Measurements from ENCODE around the gene SPPL2B.
A peak's percentile ranks its signal among the peaks of the same experiment; 100 is the strongest.

The SPPL2B gene

DNA sequence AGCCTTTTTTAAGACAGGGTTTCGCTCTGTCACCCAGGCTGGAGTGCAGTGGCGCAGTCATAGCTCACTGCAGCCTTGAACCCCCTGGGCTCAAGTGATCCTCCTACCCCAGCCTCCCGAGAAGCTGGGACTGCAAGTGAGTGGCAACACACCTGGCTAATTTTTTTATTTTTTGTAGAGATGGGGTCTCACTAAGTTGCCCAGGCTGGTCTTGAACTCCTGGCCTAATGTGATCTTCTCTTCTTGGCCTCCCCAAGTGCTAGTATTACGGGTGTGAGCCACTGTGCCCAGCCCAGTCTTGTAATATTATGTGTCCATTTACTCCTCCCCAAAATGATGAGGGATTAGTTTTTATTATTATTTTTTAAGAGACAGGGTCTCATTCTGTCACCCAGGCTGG lies 17.4 kb upstream of the SPPL2B start:
- H3K27me3 Mint-ChIP-seq, result peaks cover 31% of the 10 kb centered on the region
- no peak overlapping the region for H3K4me3 Mint-ChIP-seq

GRCh38 chr19:2312820-2313501 lies 15.5 kb upstream of the SPPL2B start:
- Mint-ChIP-seq H3K27me3 (peaks cover 28% of the 10 kb centered on the region), H3K4me3 (no peak overlapping the region), H3K9me3 (peaks cover 8% of the 10 kb centered on the region), H3K27ac (no peak overlapping the region), H3K4me1 (peaks cover 3% of the 10 kb centered on the region), H3K36me3 (peaks cover 7% of the 10 kb centered on the region)

More for the DNA sequence above, 17.4 kb upstream of the SPPL2B start:
- Mint-ChIP-seq H3K9me3 (peaks cover 8% of the 10 kb centered on the region), H3K36me3 (peaks cover 7% of the 10 kb centered on the region), H3K4me1 (peaks cover 3% of the 10 kb centered on the region), H3K27ac (no peak overlapping the region)

GRCh38 chr19:2315121-2315817 lies 13.2 kb upstream of the SPPL2B start:
- Mint-ChIP-seq H3K27ac (no peak overlapping the region), H3K36me3 (peaks cover 7% of the 10 kb centered on the region), H3K9me3 (peaks cover 8% of the 10 kb centered on the region), H3K4me3 (no peak overlapping the region), H3K27me3 (peaks cover 17% of the 10 kb centered on the region), H3K4me1 (no peaks in the 10 kb centered on the region)

- Mint-ChIP-seq H3K27ac (no peak overlapping the region), H3K9me3 (peaks cover 8% of the 10 kb centered on the region), H3K4me1 (no peaks in the 10 kb centered on the region), H3K4me3 (no peak overlapping the region), H3K27me3 (peaks cover 17% of the 10 kb centered on the region), H3K36me3 (peaks cover 7% of the 10 kb centered on the region)
Measured at GRCh38 chr19:2315818-2316353, 12.6 kb upstream of the SPPL2B start.

DNA sequence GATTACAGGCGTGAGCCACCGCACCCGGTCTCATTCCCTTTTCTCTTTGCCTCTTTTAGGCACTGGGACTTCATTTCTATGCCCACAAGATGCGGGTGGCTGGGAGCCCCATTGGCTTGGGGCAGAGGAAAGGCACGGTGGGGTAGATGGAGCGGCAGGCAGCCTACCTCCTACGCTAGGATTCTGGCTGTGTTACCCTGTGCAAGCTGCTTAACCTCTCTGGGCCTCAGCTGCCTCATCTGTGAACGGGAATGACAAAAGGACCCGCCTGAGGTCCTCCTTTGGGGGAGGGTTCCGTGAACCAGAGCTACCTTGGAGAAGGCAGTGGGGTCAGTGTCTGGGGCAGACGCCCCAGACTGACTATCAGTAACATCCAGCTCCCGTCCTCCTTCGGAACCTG lies 11.2 kb upstream of the SPPL2B start:
- Mint-ChIP-seq H3K4me3 (no peak overlapping the region), H3K27me3 (peaks cover 17% of the 10 kb centered on the region), H3K4me1 (no peaks in the 10 kb centered on the region), H3K9me3 (peaks cover 8% of the 10 kb centered on the region), H3K27ac (no peak overlapping the region), H3K36me3 (peaks cover 7% of the 10 kb centered on the region)

DNA sequence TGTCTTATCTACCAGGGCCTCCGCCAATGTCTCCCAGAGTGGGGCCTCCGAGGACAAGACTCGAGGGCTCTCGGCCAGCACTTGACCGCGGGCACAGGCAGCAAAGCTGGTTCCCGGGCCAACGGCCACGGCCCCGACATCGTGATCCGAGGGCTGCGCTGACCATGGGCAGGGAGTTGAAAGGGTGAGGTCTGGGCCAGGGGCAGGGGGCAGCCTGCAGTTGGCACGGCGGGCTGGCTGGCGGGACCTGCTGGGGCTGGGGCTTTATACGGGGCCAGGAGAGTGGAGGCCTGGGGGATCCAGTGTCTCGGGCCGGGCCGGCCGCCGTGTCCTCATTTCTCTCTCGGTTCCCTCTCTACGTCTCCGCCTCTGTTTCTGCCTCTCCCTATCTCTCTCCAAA lies 10.7 kb upstream of the SPPL2B start:
- Mint-ChIP-seq H3K27me3 (peaks cover 17% of the 10 kb centered on the region), H3K36me3 (peaks cover 7% of the 10 kb centered on the region), H3K4me1 (no peaks in the 10 kb centered on the region), H3K4me3 (no peak overlapping the region), H3K9me3 (peaks cover 8% of the 10 kb centered on the region), H3K27ac (no peak overlapping the region)

DNA sequence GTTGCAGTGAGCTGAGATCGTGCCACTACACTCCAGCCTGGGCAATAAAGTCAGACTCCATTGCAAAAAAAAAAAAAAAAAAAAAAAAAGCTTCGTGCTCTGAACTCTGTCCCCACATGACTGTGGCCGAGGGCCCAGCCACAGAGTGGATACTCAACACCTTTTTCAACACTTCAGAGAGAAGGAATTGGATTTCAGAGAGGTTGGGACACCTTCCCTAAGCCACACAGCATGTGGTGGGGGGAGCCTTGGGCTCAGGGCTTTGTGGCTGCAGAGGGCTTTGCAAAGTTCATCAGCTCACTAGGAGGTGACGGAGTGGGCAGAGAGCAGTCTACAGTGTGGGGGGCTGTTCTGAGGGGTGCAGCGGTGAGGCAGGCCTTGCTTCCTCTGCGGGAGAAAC lies 9.6 kb upstream of the SPPL2B start:
- Mint-ChIP-seq H3K27ac (no peak overlapping the region), H3K9me3 (peaks cover 8% of the 10 kb centered on the region), H3K4me3 (no peak overlapping the region), H3K36me3 (peaks cover 7% of the 10 kb centered on the region), H3K4me1 (no peaks in the 10 kb centered on the region), H3K27me3 (peaks cover 8% of the 10 kb centered on the region)

GRCh38 chr19:2319551-2319950 lies 8.9 kb upstream of the SPPL2B start:
- no peak overlapping the region for H3K4me3 Mint-ChIP-seq
- no peak overlapping the region for H3K27ac Mint-ChIP-seq
- H3K27me3 Mint-ChIP-seq, result peaks cover 7% of the 10 kb centered on the region

DNA sequence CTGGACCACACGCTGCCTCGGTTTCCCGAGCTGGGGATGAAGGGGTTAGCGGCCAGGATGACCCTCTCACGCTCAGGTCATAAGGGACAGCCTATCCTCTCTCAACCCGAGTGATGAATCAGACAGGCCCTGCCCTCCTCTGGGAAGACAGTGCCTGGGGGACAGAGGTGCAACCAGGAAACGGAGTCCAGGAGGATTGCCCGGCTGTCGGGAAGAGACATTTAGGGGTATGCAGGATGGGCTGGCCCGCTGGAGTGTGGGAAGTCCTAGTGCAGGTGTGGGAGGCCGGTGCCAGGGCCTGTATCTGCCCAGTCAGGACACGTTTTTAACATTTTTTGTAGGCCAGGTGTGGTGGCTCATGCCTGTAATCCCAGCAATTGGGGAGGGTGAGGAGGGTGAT lies 8.4 kb upstream of the SPPL2B start:
- Mint-ChIP-seq H3K27ac (no peak overlapping the region), H3K27me3 (peaks cover 2% of the 10 kb centered on the region), H3K4me3 (no peak overlapping the region), H3K36me3 (peaks cover 4% of the 10 kb centered on the region), H3K9me3 (peaks cover 2% of the 10 kb centered on the region), H3K4me1 (no peaks in the 10 kb centered on the region)

More at GRCh38 chr19:2319551-2319950, 8.9 kb upstream of the SPPL2B start:
- Mint-ChIP-seq H3K9me3 (peaks cover 7% of the 10 kb centered on the region), H3K36me3 (peaks cover 7% of the 10 kb centered on the region), H3K4me1 (no peaks in the 10 kb centered on the region)

- H3K27ac Mint-ChIP-seq, result no peak overlapping the region
- H3K4me3 Mint-ChIP-seq, result no peak overlapping the region
- H3K9me3 Mint-ChIP-seq, result no peaks in the 10 kb centered on the region
- peaks cover 7% of the 10 kb centered on the region for H3K4me1 Mint-ChIP-seq
- no peaks in the 10 kb centered on the region for H3K27me3 Mint-ChIP-seq
- peaks cover 3% of the 10 kb centered on the region for H3K36me3 Mint-ChIP-seq
Measured at GRCh38 chr19:2320939-2321338, 7.5 kb upstream of the SPPL2B start.

GRCh38 chr19:2321565-2322283 lies 6.8 kb upstream of the SPPL2B start:
- no peaks in the 10 kb centered on the region for H3K27me3 Mint-ChIP-seq

DNA sequence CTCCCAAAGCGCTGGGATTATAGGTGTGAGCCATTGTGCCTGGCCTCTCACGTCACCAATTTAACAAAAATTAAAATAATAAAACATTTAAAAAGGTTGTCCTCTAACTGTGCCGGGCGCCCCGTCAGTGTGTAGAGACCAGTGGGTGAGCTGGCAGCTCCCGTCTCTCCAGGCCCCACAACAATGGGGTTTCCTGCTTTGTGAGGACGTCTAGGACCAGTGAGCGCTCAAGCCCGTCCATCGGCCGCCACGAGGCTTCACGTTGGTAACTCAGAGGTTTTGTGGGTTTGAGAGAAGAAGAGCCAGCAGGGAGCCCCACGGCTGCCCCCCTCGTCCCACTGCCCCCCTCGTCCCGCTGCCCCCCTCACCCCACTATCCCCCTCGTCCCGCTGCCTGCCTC lies 4.8 kb upstream of the SPPL2B start:
- peaks cover 24% of the 10 kb centered on the region for H3K4me1 Mint-ChIP-seq
- no peak overlapping the region for H3K27ac Mint-ChIP-seq
- H3K36me3 Mint-ChIP-seq, result peaks cover 10% of the 10 kb centered on the region
- H3K4me3 Mint-ChIP-seq, result no peak overlapping the region
- H3K27me3 Mint-ChIP-seq, result no peaks in the 10 kb centered on the region
- no peaks in the 10 kb centered on the region for H3K9me3 Mint-ChIP-seq

More at GRCh38 chr19:2321565-2322283, 6.8 kb upstream of the SPPL2B start:
- Mint-ChIP-seq H3K36me3 (peaks cover 5% of the 10 kb centered on the region), H3K9me3 (no peaks in the 10 kb centered on the region), H3K4me1 (peaks cover 13% of the 10 kb centered on the region), H3K4me3 (no peak overlapping the region), H3K27ac (no peak overlapping the region)

DNA sequence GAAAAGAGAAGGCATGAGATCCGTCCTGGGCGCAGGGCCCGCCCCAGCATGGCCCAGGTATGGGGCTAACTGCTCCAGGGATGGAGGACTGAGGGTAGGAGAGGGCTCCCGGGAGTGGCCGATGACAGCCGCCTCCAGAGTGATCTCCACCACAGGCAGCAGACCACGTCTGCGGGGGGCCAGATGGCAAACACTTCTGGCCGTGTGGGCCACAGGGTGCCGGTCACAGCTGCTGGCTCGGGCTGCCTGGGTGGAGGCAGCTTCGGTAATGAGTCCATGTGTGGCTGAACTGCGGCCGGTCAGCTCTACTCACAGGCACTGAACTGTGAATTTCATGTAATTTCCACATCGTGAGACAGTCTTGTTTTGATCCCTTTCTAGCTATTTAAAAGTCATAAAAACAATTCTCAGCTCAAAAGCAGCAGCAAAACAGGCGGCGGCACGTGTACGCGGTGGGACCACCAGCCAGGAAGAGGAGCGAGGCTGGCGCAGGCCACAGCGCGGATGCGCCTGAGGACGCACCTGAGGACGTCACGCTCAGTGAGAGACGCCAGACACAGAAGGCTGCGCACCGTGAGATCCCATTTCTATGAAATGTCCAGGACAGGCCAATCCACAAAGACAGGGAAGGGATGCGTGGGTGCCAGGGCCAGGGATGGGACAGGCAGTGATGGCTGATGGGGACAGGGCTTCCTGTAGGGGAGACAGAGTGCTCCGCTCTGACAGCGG lies 4.1 kb upstream of the SPPL2B start:
- Mint-ChIP-seq H3K4me3 (peak overlapping the region; percentile 15), H3K9me3 (no peaks in the 10 kb centered on the region), H3K4me1 (peaks cover 28% of the 10 kb centered on the region)

GRCh38 chr19:2325281-2326046 lies 3.0 kb upstream of the SPPL2B start:
- no peaks in the 10 kb centered on the region for H3K27me3 Mint-ChIP-seq
- peaks cover 37% of the 10 kb centered on the region for H3K4me1 Mint-ChIP-seq
- H3K36me3 Mint-ChIP-seq, result peaks cover 10% of the 10 kb centered on the region
- peak overlapping the region; percentile 96 for H3K4me3 Mint-ChIP-seq
- H3K27ac Mint-ChIP-seq, result no peak overlapping the region
- H3K9me3 Mint-ChIP-seq, result no peaks in the 10 kb centered on the region

More for the DNA sequence above, 4.1 kb upstream of the SPPL2B start:
- Mint-ChIP-seq H3K36me3 (peaks cover 10% of the 10 kb centered on the region), H3K27me3 (no peaks in the 10 kb centered on the region), H3K27ac (no peak overlapping the region)
